Thyroid gland (tissue), 4 donors: ENCODE measurements around the gene PLEKHA6. TPM values are rescaled to one million over a fixed set of nuclear protein-coding genes. Genes with fewer than 3 reads are reported as not detected.

ENCODE experiments used
- DNase-seq, 2 donors: peaks; one replicate each; pipeline ENCODE4 v3.0.0-alpha.2; 2019
- H3K27ac ChIP-seq, 3 donors: fragments of 200-600 bp; sonication (generic); 1 replicate in 2 of 3; 2 replicates in 1 of 3; pipeline ENCODE4 v1.5.1; 2016 to 2019; ENCODE audit warnings: mild to moderate bottlenecking in 1 of 3, moderate library complexity in 1 of 3
- H3K27me3 ChIP-seq: fragments of 200-600 bp; sonication (generic); one replicate; pipeline ENCODE4 v1.5.1; 2019
- H3K36me3 ChIP-seq, 2 donors: fragments of 200-600 bp; sonication (generic); one replicate each; pipeline ENCODE4 v1.5.1; 2016 to 2019
- H3K4me1 ChIP-seq, 2 donors: fragments of 200-600 bp; sonication (generic); one replicate each; pipeline ENCODE4 v1.5.1; 2017 to 2019
- H3K4me3 ChIP-seq, 3 donors: fragments of 200-600 bp; sonication (generic); replicated peaks in 1 of 3; 1 replicate in 2 of 3; 2 replicates in 1 of 3; pipeline ENCODE4 v1.5.1; 2016; ENCODE audit warnings: mild to moderate bottlenecking in 1 of 3
- H3K9me3 ChIP-seq: fragments of 200-600 bp; sonication (generic); one replicate; pipeline ENCODE4 v1.5.1; 2017
- CTCF ChIP-seq, 6 experiments: fragments of 200-600 bp in 3 of 6; fragments of 450-650 bp in 3 of 6; sonication (generic) in 3 of 6; IDR thresholded peaks; one replicate each; pipeline ENCODE4 v1.5.1; 2016 to 2019; ENCODE audit warnings: antibody characterized with exemption in 6 of 6, mild to moderate bottlenecking in 2 of 6, inconsistent platforms in 1 of 6, moderate library complexity in 1 of 6
- POLR2A ChIP-seq, 2 donors: fragments of 450-650 bp; IDR thresholded peaks; one replicate each; pipeline ENCODE4 v1.6.1; 2017; ENCODE audit warnings: antibody characterized with exemption in 2 of 2, mild to moderate bottlenecking in 2 of 2, moderate library complexity in 1 of 2
- WGBS, 2 donors: methylation state at CpG; one replicate each; pipeline ENCODE4 v1.1.5; 2017; 5-methylcytosine and 5-hydroxymethylcytosine counted together
- intact Hi-C: fragments of 100-400 bp; cut with DNase I; formaldehyde crosslinking; loops from one replicate; pipeline ENCODE4 v1.15.1; 2023
- total RNA-seq, 4 donors: library from RNA; depleted of rRNA; stranded (reverse); fragments of >200 nt; gene quantifications; one replicate each; pipeline ENCODE4 v1.2.3, GENCODE V29; 2016

PLEKHA6 gene
- total RNA-seq, 4 donors from 2014 or later = 2.9 to 8.9 (median 4.0) TPM

- no peaks in the 10 kb centered on the region for H3K27me3 ChIP-seq
- WGBS, 2 donors = 74 to 75% methylated on average over 2 of the region's 2 CpGs
- intact Hi-C loops = no loop called here
Observed at GRCh38 chr1:204218552-204218951, 141.2 kb downstream of the PLEKHA6 start.

GRCh38 chr1:204217648-204218000 lies 142.1 kb downstream of the PLEKHA6 start:
- Histone ChIP-seq H3K27ac (no peak overlapping the region), H3K9me3 (no peaks in the 10 kb centered on the region), H3K4me3 (no peak overlapping the region), H3K4me1 (peaks cover 0 to 11% of the 10 kb centered on the region in 2 donors), H3K36me3 (no peaks in the 10 kb centered on the region), H3K27me3 (no peaks in the 10 kb centered on the region)
- DNase-seq = no peak
- no peak for TF ChIP-seq POLR2A (IDR thresholded peaks at IDR 0.05)
- no peak for TF ChIP-seq CTCF (IDR thresholded peaks at IDR 0.05)
- WGBS, 2 donors = 65 to 69% methylated on average over 4 of the region's 4 CpGs
- intact Hi-C loops = no loop called here

More at GRCh38 chr1:204218552-204218951, 141.2 kb downstream of the PLEKHA6 start:
- peaks cover 0 to 10% of the 10 kb centered on the region in 2 donors for H3K4me1 ChIP-seq
- no peak overlapping the region for H3K27ac ChIP-seq
- DNase-seq = no peak
- TF ChIP-seq POLR2A (IDR thresholded peaks at IDR 0.05) (no peak), CTCF (IDR thresholded peaks at IDR 0.05) (no peak)
- H3K4me3 ChIP-seq = no peak overlapping the region
- H3K36me3 ChIP-seq = no peaks in the 10 kb centered on the region
- no peaks in the 10 kb centered on the region for H3K9me3 ChIP-seq

GRCh38 chr1:204216880-204217647 lies 142.7 kb downstream of the PLEKHA6 start:
- Histone ChIP-seq H3K9me3 (no peaks in the 10 kb centered on the region), H3K4me3 (no peak overlapping the region), H3K36me3 (no peaks in the 10 kb centered on the region), H3K27me3 (no peaks in the 10 kb centered on the region), H3K27ac (no peak overlapping the region), H3K4me1 (peaks cover 0 to 11% of the 10 kb centered on the region in 2 donors)
- WGBS, 2 donors = 83 to 85% methylated on average over 11 of the region's 11 CpGs
- DNase-seq = no peak
- intact Hi-C loops = no loop called here
- TF ChIP-seq CTCF (IDR thresholded peaks at IDR 0.05) = no peak
- TF ChIP-seq POLR2A (IDR thresholded peaks at IDR 0.05) = no peak

GRCh38 chr1:204216236-204216635 lies 143.5 kb downstream of the PLEKHA6 start:
- 84 to 89% methylated on average over 4 of the region's 4 CpGs for WGBS, 2 donors
- no peaks in the 10 kb centered on the region for H3K36me3 ChIP-seq
- intact Hi-C loops = no loop called here
- no peak for DNase-seq
- no peak for TF ChIP-seq CTCF (IDR thresholded peaks at IDR 0.05)
- TF ChIP-seq POLR2A (IDR thresholded peaks at IDR 0.05) = no peak
- no peak overlapping the region for H3K4me3 ChIP-seq
- H3K27ac ChIP-seq = no peak overlapping the region
- peaks cover 0 to 11% of the 10 kb centered on the region in 2 donors for H3K4me1 ChIP-seq
- H3K9me3 ChIP-seq = no peaks in the 10 kb centered on the region
- H3K27me3 ChIP-seq = no peaks in the 10 kb centered on the region
